H1 (cell line): Measurements from ENCODE around the gene KLHDC4. TPM values are rescaled to one million over a fixed set of nuclear protein-coding genes. Genes with fewer than 3 reads are reported as not detected.

Experiments used
- SP2 ChIP-seq: IDR thresholded peaks from 2 replicates; pipeline ENCODE4 v1.6.1; 2012; ENCODE audit warnings: mild to moderate bottlenecking, low read length, inconsistent platforms
- polyA plus RNA-seq, 7 experiments: library from polyadenylated mRNA; depleted of rRNA in 3 of 7; stranded (reverse) in 5 of 7; unstranded in 2 of 7; fragments of >200 nt in 5 of 7; fragments of 200-250 nt in 2 of 7; gene quantifications; 1 replicate in 5 of 7; 2 replicates in 1 of 7; 4 replicates in 1 of 7; pipeline versions ENCODE4 v1.2.1 to v1.2.3, GENCODE V29; 2011 to 2013; ENCODE audit warnings: missing spikeins in 2 of 7, mixed read lengths in 2 of 7
- total RNA-seq: library from RNA; stranded (reverse); fragmentation: NEBNext Ultra II Directional; extraction: Animal tissue kit (Norgen Biotek cat#: 25700); gene quantifications from 2 replicates; pipeline ENCODE4 v1.2.1, GENCODE V29; 2021

The KLHDC4 gene
- total and polyA plus RNA-seq, 2 of the 8 experiments (the other 6 are each of a cell fraction or from before 2014, with no cell fraction given): 23.7 to 63.9 TPM

DNA sequence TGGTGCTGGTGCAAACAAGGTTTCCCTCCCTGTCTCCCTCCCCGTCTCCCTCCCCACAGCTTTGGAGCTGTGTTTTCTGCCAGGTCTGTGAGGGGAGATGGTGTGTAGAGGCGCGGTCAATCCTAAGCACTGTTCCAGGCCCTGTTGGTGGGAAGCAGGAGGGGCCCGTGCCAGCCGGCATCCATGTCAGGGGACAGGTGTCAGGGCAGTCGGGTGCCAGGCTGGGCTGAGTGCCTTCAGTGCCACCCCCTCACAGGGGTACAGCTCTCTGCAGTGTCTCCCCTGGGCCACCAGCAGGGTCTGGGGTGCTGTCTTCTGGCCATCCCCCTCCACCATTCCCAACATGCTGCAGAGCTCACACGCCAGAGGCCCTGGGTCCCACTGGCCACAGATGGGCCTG, 73.6 kb downstream of the KLHDC4 start (continued):
- no peak for TF ChIP-seq SP2
- TF ChIP-seq, all 59 proteins: peak for 0
